ENCODE results near the gene SLC24A3. TPM values are rescaled to one million over a fixed set of nuclear protein-coding genes. Genes with fewer than 3 reads are reported as not detected.

SLC24A3 gene
- total RNA-seq, 1 donor from 2014 or later, result 0.79 TPM

DNA sequence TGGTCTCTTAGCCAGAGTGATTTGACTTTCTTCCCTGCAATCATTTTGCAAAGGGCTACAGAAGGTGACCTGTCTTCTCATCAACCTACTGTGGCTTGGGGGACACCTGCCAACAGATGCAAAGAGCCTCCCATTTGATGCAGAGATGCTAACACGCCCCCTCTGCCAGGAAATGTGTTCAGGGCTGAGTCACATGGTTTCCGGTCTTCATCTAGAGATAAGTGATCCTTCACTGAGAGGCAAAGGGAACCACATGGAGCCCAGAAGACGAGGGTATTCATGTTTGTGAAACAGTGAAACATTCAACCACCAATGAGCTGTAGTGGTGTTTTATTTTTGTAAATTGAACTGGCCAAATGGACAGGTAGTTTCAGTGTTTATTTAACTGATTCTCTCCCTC is 436.6 kb downstream of the SLC24A3 start:
- H3K27me3 Mint-ChIP-seq (ENCODE audit: low read depth, unreplicated experiment), result peaks cover 8% of the 10 kb centered on the region
- H3K4me1 ChIP-seq (ENCODE audit: insufficient read depth, low read length), result no peaks in the 10 kb centered on the region

DNA sequence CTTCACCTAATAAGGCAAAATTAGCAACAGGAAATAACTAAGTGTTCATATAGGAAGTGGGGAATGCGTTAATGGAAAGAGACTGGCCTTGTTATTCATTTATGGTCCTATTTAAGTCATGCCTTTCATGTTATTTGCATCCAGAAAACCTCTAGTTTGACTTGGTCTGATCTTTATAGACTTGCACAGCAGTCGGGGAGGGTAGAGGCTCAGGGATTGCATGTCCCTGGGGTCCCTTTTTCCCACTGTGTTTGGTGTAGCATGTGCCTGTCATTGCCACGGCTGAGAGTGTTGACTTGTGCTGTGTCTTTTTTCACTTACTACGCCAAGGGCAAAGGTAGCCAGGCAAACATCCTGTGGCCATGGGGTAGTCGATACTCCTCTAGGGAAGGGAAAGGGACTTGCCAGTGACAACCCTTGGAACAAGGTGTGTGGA is 440.2 kb downstream of the SLC24A3 start:
- FAIRE-seq, result no peak

More for the DNA sequence above, 436.6 kb downstream of the SLC24A3 start:
- DNase-seq (ENCODE audit: low read depth) (no peak), FAIRE-seq (no peak)
- no peak overlapping the region for H3K27ac Mint-ChIP-seq (ENCODE audit: unreplicated experiment)
- Histone ChIP-seq H3K27ac (ENCODE audit: low read depth, low read length) (no peak overlapping the region), H3K9me3 (ENCODE audit: insufficient read depth, low read depth, low read length) (no peaks in the 10 kb centered on the region), H3K9ac (ENCODE audit: low read length) (no peak overlapping the region), H3K36me3 (ENCODE audit: insufficient read depth, low read length) (no peaks in the 10 kb centered on the region), H3K79me2 (ENCODE audit: insufficient read depth, low read length) (no peaks in the 10 kb centered on the region), H3K4me3 (ENCODE audit: insufficient read depth, low read depth, low read length) (no peak overlapping the region), H2AFZ (ENCODE audit: low read depth, low read length) (no peak overlapping the region), H4K20me1 (ENCODE audit: insufficient read depth, low read length) (no peaks in the 10 kb centered on the region), H3K4me2 (ENCODE audit: low read length) (no peak overlapping the region), H3K27me3 (ENCODE audit: insufficient read depth, low read length) (no peaks in the 10 kb centered on the region)
- no peaks in the 10 kb centered on the region for H3K4me1 Mint-ChIP-seq (ENCODE audit: low read depth, unreplicated experiment)
- peaks cover 3% of the 10 kb centered on the region for H3K9me3 Mint-ChIP-seq (ENCODE audit: unreplicated experiment)
- no peak overlapping the region for H3K4me3 Mint-ChIP-seq (ENCODE audit: unreplicated experiment)
- TF ChIP-seq, protein P1, sequence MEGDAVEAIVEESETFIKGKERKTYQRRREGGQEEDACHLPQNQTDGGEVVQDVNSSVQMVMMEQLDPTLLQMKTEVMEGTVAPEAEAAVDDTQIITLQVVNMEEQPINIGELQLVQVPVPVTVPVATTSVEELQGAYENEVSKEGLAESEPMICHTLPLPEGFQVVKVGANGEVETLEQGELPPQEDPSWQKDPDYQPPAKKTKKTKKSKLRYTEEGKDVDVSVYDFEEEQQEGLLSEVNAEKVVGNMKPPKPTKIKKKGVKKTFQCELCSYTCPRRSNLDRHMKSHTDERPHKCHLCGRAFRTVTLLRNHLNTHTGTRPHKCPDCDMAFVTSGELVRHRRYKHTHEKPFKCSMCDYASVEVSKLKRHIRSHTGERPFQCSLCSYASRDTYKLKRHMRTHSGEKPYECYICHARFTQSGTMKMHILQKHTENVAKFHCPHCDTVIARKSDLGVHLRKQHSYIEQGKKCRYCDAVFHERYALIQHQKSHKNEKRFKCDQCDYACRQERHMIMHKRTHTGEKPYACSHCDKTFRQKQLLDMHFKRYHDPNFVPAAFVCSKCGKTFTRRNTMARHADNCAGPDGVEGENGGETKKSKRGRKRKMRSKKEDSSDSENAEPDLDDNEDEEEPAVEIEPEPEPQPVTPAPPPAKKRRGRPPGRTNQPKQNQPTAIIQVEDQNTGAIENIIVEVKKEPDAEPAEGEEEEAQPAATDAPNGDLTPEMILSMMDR (IDR thresholded peaks at IDR 0.05; ENCODE audit: insufficient read depth, low read depth, low read length), result no peak
- no peak for TF ChIP-seq EZH2 (IDR thresholded peaks at IDR 0.05; ENCODE audit: insufficient read depth, low read length)
- H3K36me3 Mint-ChIP-seq (ENCODE audit: low read depth, unreplicated experiment), result no peaks in the 10 kb centered on the region

DNA sequence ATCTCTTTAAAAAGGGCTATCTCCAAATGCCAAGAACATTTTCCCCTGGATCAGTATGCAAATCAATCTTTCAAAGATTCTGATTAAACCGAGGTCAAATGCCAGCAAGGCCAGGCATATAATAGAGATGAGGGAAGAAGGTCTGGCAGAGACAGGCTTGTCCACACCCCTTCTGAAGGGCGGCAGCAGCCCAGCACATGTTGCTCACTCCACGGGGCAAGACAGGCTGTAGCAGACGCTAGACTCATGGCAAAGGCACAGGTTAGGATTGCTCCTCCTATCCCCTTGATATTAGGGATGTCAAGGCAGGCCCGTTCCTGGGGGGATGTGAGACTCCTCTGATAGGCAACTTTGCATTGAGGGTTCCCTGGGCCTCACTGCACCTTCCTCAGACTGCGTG is 440.9 kb downstream of the SLC24A3 start:
- H3K36me3 Mint-ChIP-seq (ENCODE audit: low read depth, unreplicated experiment), result no peaks in the 10 kb centered on the region
- no peak overlapping the region for H3K27ac Mint-ChIP-seq (ENCODE audit: unreplicated experiment)

More for the DNA sequence above, 440.2 kb downstream of the SLC24A3 start:
- Histone ChIP-seq H4K20me1 (ENCODE audit: insufficient read depth, low read length) (no peaks in the 10 kb centered on the region), H3K9me3 (ENCODE audit: insufficient read depth, low read depth, low read length) (no peaks in the 10 kb centered on the region), H2AFZ (ENCODE audit: low read depth, low read length) (no peak overlapping the region), H3K27ac (ENCODE audit: low read depth, low read length) (no peak overlapping the region), H3K4me2 (ENCODE audit: low read length) (no peak overlapping the region), H3K36me3 (ENCODE audit: insufficient read depth, low read length) (no peaks in the 10 kb centered on the region), H3K9ac (ENCODE audit: low read length) (no peak overlapping the region), H3K4me3 (ENCODE audit: insufficient read depth, low read depth, low read length) (no peak overlapping the region), H3K4me1 (ENCODE audit: insufficient read depth, low read length) (no peaks in the 10 kb centered on the region), H3K79me2 (ENCODE audit: insufficient read depth, low read length) (no peaks in the 10 kb centered on the region), H3K27me3 (ENCODE audit: insufficient read depth, low read length) (peaks cover 5% of the 10 kb centered on the region)
- Mint-ChIP-seq H3K27ac (ENCODE audit: unreplicated experiment) (no peak overlapping the region), H3K9me3 (ENCODE audit: unreplicated experiment) (peaks cover 3% of the 10 kb centered on the region), H3K4me1 (ENCODE audit: low read depth, unreplicated experiment) (no peaks in the 10 kb centered on the region), H3K4me3 (ENCODE audit: unreplicated experiment) (no peak overlapping the region), H3K27me3 (ENCODE audit: low read depth, unreplicated experiment) (peaks cover 9% of the 10 kb centered on the region), H3K36me3 (ENCODE audit: low read depth, unreplicated experiment) (no peaks in the 10 kb centered on the region)
- TF ChIP-seq, protein P1 (IDR thresholded peaks at IDR 0.05; ENCODE audit: insufficient read depth, low read depth, low read length), result no peak
- no peak for TF ChIP-seq EZH2 (IDR thresholded peaks at IDR 0.05; ENCODE audit: insufficient read depth, low read length)
- DNase-seq (ENCODE audit: low read depth), result no peak

More for the DNA sequence above, 440.9 kb downstream of the SLC24A3 start:
- H3K4me3 ChIP-seq (ENCODE audit: insufficient read depth, low read depth, low read length), result no peak overlapping the region
- Mint-ChIP-seq H3K4me3 (ENCODE audit: unreplicated experiment) (no peak overlapping the region), H3K9me3 (ENCODE audit: unreplicated experiment) (peaks cover 3% of the 10 kb centered on the region), H3K4me1 (ENCODE audit: low read depth, unreplicated experiment) (no peaks in the 10 kb centered on the region), H3K27me3 (ENCODE audit: low read depth, unreplicated experiment) (peaks cover 9% of the 10 kb centered on the region)
- no peak overlapping the region for H3K4me2 ChIP-seq (ENCODE audit: low read length)
- no peak overlapping the region for H3K27ac ChIP-seq (ENCODE audit: low read depth, low read length)
- H2AFZ ChIP-seq (ENCODE audit: low read depth, low read length), result no peak overlapping the region
- no peaks in the 10 kb centered on the region for H3K9me3 ChIP-seq (ENCODE audit: insufficient read depth, low read depth, low read length)
- TF ChIP-seq, protein P1 (IDR thresholded peaks at IDR 0.05; ENCODE audit: insufficient read depth, low read depth, low read length), result no peak
- TF ChIP-seq EZH2 (IDR thresholded peaks at IDR 0.05; ENCODE audit: insufficient read depth, low read length), result no peak
- no peaks in the 10 kb centered on the region for H3K4me1 ChIP-seq (ENCODE audit: insufficient read depth, low read length)
- FAIRE-seq, result no peak
- no peaks in the 10 kb centered on the region for H4K20me1 ChIP-seq (ENCODE audit: insufficient read depth, low read length)
- H3K79me2 ChIP-seq (ENCODE audit: insufficient read depth, low read length), result no peaks in the 10 kb centered on the region
- H3K36me3 ChIP-seq (ENCODE audit: insufficient read depth, low read length), result no peaks in the 10 kb centered on the region
- peaks cover 5% of the 10 kb centered on the region for H3K27me3 ChIP-seq (ENCODE audit: insufficient read depth, low read length)
- DNase-seq (ENCODE audit: low read depth), result no peak
- H3K9ac ChIP-seq (ENCODE audit: low read length), result no peak overlapping the region

All from astrocyte (in vitro differentiated cells and primary cell).